Measurements from ENCODE around the gene KIAA1549.
"Not testable (repeated sequence)": the region's sequence is repeated elsewhere in the genome, so short reads cannot be mapped to it uniquely, and the experiment has no call there.

Gene KIAA1549

GRCh38 chr7:138981332-138982203 is at the start of gene KIAA1549:
Gene KIAA1549 (minus strand): TSS chr7:138981389. CDS start chr7:138981269, 120 bp downstream.
- peak; percentile 30 to 41 for DNase-seq

DNA sequence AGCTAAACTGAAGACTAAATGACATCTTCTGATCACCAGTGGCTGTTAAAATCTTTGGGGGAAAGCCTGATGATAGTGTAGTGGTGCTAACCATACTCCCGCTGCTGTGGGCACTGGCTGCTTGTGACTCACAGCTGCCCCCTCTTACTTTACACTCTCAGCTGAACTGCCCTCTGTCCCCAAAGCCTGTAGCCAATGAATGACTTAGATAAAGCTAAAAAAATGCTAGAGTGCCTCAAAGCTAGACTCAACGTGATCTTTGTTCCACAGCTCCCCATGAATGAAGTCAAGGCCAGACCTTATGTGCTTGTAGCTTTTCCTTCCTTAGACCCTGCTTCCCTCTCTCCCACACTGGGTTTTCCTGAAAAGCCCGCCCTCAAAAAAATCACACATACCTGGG is 48.2 kb upstream of the KIAA1549 start:
- DNase-seq: no peak

DNA sequence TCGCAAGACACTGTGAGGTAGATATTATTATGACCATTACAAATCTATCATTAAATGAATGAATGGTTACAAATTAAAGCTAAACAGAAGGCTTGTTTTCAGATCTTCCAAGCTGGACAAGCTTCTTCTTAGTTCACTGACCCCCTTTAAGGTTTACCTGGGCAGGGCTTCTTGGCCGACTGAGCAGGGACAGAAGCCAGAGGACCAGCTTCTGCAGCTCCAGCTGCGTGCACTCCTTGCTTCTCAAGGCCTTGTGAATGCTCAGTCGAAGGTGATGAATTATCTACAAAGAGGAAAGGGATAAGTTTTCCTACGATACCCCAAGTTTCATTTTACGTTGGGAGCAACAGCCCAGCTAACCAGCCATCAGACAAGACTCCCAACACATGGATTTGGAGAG is 45.4 kb upstream of the KIAA1549 start:
- DNase-seq: no peak

DNA sequence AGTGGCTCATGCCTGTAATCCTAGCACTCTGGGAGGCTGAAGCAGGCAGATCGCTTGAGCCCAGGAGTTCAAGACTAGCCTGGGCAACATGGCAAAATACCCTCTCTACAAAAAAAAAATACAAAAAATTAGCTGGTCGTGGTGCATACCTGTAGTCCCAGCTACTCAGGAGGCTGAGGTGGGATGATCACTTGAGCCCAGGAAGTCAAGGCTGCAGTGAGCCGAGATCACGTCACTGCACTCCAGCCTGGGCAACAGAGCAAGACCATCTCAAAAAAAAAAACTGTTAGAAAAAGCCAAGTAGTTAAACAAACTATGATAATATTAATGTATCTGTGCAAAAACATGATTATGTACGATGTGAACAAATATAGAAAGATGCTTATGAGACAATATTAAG is 44.7 kb upstream of the KIAA1549 start:
- DNase-seq: not testable (repeated sequence)

DNA sequence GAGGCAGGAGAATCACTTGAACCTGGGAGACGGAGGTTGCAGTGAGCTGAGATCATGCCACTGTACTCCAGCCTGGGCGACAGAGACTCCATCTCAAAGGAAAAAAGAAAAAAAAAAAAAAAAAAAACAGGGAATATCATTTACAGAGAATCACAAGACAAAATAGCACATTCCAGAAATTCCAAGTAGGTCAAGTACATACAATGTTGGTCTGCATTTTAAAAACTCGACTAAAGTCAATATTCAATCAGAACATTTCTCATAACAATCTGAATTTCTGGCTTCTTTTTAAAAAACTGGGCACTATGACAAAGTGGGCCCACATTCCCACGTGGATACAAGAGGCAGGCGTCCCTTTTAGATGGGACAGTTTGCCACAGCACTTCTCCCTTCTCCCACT is 41.9 kb upstream of the KIAA1549 start:
- no peak for DNase-seq

- DNase-seq: no peak
These were observed 41.1 kb upstream of the KIAA1549 start for GRCh38 chr7:139022286-139022685.

DNA sequence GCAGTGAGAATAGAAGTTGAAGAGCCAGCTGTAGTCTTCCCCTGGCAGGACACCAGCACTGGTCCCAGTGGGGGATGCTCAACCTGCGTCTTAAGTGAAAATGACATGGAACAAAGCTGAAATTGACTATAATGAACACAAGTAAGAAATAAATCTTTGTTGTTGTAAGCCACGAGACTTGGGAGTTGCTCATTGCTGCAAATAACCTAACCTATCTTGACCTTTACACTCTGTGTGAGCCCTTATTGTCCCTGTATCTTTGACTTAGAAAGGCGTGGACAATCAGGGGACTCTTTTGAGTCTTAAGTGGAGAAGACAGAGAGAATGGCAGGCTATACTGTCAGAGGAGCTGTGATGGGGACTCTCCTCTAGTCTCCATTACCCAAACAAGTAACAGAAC is 37.7 kb upstream of the KIAA1549 start:
- DNase-seq: no peak

DNA sequence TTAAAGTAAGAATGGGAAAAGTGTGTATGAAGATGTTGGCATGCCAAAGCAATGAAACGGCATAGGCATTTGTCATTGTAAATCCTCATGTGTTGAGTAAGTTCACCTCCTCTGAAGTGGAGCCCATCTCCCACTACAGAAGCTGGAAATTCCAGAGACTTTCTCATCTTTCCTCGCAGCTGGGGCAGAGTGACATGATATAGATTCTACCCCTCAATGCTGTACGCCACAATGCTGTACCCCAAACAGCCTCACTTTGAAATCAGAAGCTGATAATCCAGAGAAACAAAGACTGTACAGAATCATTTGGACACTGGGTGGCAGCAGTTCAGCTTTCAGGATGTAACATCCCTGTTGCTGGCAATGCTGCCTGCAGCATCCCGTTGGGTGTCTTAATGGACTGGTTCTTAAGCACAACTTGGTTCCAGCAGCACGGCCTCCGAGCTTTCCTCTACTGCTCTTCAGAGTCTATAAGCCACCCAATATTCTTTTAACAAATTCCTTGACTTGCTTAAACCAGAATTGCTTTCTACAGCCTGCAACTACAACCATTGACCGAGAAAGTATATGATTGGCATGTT is 35.8 kb upstream of the KIAA1549 start:
- peak; percentile 67 to 77 for DNase-seq

DNA sequence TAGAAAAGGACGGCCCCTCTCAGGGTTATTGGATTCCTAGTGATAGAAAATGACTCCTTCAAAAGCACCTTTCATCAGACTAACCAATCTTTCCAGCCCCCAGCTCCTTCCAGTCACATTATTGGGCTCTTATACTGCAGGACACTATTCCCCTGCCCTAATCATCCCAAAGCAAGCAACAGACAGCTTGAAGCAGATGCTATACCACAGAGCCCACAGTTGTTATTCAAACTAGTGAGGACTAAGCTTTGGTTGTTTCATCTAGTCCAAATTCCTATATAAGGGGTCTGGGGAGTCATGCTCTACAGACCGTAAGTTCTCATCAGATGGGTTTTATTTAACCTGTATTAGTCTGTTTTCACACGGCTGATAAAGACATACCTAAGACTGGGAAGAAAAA is 30.2 kb upstream of the KIAA1549 start:
- DNase-seq: no peak

GRCh38 chr7:139004321-139005090 is 23.3 kb upstream of the KIAA1549 start:
- DNase-seq: peak in 1 of 2 donors; percentile 16

- DNase-seq: no peak
These were observed 18.2 kb upstream of the KIAA1549 start for GRCh38 chr7:138999414-138999813.

- no peak for DNase-seq
These were observed 10.9 kb upstream of the KIAA1549 start for GRCh38 chr7:138992052-138992531.

DNA sequence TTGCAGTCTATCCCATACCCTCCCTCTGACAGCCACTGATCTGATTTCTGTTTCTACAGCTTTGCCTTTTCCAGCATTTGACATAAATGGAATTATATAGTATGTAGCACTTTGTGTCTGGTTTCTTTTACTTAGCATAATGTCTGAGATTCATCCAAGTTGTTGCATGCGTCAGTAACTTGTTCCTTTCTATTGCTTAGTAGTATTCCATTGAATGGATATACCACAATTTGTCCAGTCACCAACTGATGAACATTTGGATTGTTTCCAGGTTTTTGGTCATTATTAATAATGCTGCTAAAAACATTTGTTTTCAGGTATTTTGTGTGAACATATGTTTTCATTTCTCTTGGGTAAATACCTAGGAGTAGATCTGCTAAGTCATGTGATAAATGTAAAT is 6.5 kb upstream of the KIAA1549 start:
- DNase-seq: no peak

- DNase-seq: no peak
These were observed 1.0 kb upstream of the KIAA1549 start for GRCh38 chr7:138982204-138982623.

- DNase-seq: no peak
These were observed 462 bp downstream of the KIAA1549 start for GRCh38 chr7:138980563-138981291.

DNA sequence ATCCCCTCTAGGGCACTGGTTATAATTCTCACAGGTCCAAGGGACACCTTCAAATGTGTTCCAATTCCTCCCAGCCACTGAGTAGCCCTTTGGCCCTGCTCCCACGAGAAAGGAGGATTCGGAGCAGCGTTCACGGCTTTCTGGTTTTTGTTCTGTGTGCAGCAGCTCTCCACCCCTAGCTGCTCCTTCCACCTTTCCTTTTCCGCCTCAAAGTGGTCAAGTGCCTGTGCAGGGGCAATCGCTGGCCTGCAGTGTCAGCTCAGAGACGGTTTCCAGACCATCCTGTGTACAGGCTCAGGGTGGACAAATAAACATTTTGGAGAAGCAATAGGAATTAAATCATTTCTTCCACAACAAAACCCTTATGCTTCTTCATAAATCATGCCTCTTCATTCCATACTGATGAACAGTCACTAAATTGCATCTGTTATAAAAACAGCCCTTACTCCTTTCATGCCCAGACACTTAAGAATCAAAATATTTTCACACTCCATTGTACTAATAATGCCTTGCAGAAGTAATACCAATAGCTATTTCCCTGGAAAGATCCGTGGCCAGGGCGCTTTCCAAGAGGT is 1.1 kb downstream of the KIAA1549 start:
- no peak for DNase-seq

GRCh38 chr7:138979226-138979979 is 1.8 kb downstream of the KIAA1549 start:
- peak in 1 of 2 donors; percentile 6 for DNase-seq

DNA sequence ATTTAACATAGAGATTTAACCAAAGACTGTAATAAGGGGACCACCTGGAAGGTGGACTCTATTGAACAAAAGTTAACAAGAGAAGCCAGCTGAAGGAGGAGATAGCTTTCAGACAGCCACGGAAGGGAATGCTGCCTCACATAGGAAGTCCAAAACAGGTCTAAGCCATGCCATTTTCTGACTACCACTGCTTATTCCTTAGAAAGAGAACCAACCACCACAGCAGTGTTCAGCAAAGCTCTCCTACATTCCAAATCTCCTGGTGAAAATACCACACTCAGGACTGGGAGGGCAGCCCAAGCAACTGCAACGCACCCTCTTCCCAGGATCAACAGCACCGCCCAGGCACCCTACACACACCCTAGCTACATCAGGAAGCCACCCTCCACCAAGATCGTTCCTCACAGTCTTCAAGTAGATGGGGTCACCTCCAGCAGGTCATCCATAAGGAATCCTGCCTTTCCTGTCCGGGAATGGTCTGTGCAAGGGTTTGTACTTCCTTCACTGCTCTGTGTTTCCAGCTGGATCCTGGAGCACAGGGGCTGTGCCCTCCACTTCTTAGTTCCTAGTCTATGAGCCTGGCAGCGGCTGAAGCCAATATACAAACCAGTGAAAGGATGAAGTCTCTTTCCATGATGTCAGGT is 2.5 kb downstream of the KIAA1549 start:
- no peak for DNase-seq

- DNase-seq: not testable (repeated sequence)
These were observed 5.0 kb downstream of the KIAA1549 start for GRCh38 chr7:138976161-138976560.

DNA sequence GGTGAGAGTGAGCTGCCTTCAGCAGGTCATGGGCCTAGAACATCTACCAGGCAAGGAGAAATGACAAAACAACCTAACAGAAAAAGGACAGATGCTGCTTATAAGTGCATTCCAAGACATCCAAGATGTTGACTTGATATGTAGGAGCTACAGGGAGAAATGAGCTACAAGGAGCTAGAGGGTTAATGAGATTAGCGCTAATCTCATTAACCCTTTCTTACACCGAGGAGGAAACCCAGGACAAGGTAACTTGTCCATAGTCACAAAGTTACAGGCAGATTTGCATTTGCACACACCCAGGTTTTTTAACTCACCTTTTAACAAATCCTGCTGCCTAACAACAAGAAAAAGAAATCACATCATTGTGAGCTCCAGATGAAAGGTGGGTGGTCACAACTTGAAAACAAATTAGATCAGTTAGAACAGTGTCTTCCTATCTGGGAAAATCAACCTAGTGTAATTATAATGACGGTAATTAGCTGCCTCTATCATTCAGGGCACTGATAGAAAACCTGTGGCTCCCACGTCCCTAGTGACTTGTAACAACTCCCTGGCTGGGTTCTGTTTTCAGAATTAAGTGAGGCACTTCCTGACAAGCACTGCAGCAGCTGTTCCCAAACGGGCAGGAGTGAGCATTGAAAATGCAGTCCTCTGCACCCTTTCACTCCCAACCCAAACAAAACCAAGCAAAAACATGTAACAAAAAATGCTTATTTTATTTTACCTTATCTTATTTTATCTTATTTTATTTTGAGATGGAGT is 5.7 kb downstream of the KIAA1549 start:
- DNase-seq: no peak
